ENCODE data around the gene TMEM120B.

DNA sequence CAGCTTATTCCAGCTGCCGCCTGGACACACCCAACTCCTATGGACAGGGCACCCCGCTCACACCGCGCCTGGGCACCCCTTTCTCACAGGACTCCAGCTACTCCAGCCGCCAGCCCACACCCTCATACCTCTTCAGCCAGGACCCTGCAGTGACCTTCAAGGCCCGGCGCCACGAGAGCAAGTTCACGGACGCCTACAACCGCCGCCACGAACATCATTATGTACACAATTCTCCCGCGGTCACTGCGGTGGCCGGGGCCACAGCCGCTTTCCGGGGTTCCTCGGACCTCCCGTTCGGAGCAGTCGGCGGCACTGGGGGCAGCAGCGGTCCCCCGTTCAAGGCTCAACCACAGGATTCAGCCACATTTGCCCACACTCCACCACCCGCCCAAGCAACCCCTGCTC lies 97.2 kb downstream of the TMEM120B start:
- TF ChIP-seq, protein P1, sequence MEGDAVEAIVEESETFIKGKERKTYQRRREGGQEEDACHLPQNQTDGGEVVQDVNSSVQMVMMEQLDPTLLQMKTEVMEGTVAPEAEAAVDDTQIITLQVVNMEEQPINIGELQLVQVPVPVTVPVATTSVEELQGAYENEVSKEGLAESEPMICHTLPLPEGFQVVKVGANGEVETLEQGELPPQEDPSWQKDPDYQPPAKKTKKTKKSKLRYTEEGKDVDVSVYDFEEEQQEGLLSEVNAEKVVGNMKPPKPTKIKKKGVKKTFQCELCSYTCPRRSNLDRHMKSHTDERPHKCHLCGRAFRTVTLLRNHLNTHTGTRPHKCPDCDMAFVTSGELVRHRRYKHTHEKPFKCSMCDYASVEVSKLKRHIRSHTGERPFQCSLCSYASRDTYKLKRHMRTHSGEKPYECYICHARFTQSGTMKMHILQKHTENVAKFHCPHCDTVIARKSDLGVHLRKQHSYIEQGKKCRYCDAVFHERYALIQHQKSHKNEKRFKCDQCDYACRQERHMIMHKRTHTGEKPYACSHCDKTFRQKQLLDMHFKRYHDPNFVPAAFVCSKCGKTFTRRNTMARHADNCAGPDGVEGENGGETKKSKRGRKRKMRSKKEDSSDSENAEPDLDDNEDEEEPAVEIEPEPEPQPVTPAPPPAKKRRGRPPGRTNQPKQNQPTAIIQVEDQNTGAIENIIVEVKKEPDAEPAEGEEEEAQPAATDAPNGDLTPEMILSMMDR (conservative IDR thresholded peaks at IDR 0.05; ENCODE audit: low read depth, low read length), result no peak
- TF ChIP-seq EZH2 (IDR thresholded peaks at IDR 0.05; ENCODE audit: low read length, unreplicated experiment), result no peak
